HG02938 (cell line): ENCODE results near the gene MCM7.

Experiments
- ATAC-seq: cut with Tn5 transposase; IDR thresholded peaks from one replicate; pipeline ENCODE4 v1.9.1; 2021; ENCODE audit warnings: mild to moderate bottlenecking, moderate library complexity; ENCODE audit not compliant: unreplicated experiment

The MCM7 gene

DNA sequence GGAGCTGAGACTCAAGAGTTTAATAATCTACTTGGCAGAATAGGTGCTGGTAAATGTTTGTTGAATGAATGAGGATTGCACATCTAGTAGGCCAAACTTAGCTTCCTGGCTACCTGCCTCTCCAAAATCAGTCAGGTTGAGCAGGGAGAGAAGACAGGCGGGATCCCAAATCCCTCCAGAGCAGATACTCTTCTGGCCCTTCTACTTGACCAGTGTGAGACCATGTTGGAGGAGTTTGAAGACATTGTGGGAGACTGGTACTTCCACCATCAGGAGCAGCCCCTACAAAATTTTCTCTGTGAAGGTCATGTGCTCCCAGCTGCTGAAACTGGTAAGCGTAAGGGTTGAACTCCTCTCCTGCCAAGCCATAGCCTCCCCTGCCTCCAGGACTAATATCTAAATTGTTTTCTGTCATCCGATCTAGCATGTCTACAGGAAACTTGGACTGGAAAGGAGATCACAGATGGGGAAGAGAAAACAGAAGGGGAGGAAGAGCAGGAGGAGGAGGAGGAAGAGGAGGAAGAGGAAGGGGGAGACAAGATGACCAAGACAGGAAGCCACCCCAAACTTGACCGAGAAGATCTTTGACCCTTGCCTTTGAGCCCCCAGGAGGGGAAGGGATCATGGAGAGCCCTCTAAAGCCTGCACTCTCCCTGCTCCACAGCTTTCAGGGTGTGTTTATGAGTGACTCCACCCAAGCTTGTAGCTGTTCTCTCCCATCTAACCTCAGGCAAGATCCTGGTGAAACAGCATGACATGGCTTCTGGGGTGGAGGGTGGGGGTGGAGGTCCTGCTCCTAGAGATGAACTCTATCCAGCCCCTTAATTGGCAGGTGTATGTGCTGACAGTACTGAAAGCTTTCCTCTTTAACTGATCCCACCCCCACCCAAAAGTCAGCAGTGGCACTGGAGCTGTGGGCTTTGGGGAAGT lies 23.4 kb upstream of the MCM7 start:
- ATAC-seq, result no peak

GRCh38 chr7:100122568-100122967 lies 21.4 kb upstream of the MCM7 start:
- no peak for ATAC-seq

GRCh38 chr7:100122067-100122466 lies 20.9 kb upstream of the MCM7 start:
- no peak for ATAC-seq

GRCh38 chr7:100120733-100121036 lies 19.5 kb upstream of the MCM7 start:
- no peak for ATAC-seq

DNA sequence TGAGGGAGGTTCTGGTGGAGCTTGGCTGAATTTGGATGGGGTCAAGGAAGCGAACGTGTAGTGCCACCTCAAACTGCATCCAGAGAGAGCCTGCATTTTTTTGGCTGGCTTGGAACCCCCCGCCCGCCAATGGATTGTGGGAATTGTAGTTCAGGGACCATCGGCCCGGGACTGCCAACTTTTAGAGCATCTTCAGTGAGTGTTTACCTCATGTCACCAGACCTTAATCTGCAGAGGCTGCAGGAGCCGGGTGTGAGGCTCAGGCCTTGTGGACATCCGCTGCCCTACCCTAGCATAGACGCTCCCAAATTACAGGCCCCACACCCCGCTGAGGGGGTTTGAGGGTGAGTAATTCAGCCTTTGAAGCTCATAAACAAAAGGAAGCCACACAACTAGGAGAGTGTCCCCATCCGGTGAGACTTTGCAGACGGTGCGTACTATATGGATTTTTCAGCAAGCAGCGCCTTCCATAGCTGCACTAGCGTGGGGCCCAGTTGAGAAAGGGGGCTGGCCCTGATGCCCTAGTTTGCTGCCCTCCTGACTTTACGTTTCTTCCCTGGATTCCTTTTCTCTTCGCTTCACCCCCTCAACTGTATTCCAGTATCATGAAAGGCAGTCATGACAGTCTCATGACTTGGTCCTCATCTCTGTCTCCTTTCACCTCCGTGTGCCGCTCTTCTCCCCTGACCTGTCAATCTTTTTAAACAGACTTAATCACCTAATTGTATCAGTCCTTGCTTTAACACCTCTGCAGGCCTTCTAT lies 19.0 kb upstream of the MCM7 start:
- peak; percentile 32 for ATAC-seq

GRCh38 chr7:100119072-100119969 lies 18.1 kb upstream of the MCM7 start, which contains the start of the genes CNPY4 and TAF6:
TSS of gene CNPY4 (plus strand) at chr7:100119634. CDS start at chr7:100119745, 111 bp downstream.
TSS of gene TAF6 (minus strand) at chr7:100119358. CDS start at chr7:100114209, 5,149 bp downstream.
- peak; percentile 67 for ATAC-seq

GRCh38 chr7:100118388-100119071 lies 17.3 kb upstream of the MCM7 start:
- no peak for ATAC-seq

DNA sequence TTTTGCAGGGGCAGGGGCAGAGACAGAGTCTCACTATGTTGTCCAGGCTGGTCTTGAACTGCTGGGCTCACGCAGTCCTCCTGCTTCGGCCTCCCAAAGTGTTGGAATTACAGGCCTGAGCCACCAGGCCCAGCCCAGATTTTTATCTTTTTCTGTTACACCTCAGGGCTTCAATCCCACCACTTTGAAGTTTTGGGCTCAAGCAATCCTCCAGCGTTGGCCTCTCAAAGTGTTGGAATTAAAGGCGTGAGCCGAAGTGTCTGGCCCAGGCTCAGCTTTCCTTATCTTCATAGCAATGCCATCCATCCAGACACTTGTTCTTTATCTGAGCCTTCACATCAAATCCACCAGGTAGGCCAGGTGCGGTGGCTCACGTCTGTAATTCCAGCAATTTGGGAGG lies 13.8 kb upstream of the MCM7 start:
- no peak for ATAC-seq

DNA sequence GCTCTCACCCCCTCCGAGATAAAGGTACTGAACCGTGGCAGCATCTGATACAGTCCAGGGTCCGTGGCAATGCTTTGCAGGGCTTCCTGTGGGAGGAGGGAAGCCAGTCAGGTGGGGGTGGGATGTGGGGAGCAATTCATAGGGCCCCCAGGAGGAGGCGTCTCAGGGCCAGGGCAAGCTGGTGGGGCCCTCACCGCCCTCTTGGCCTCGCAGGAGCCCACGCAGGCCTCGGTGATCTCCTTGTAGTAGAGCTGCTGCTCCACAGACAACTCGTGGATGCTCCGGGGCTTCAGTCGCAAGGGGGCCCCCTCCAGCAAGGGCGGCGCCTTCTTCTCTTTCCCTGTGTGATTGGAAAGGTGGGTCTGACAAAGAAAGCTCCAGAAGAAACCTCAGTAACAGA lies 10.7 kb upstream of the MCM7 start:
- ATAC-seq, result no peak

- ATAC-seq, result no peak
Observed at GRCh38 chr7:100111156-100111555, 10.0 kb upstream of the MCM7 start.

DNA sequence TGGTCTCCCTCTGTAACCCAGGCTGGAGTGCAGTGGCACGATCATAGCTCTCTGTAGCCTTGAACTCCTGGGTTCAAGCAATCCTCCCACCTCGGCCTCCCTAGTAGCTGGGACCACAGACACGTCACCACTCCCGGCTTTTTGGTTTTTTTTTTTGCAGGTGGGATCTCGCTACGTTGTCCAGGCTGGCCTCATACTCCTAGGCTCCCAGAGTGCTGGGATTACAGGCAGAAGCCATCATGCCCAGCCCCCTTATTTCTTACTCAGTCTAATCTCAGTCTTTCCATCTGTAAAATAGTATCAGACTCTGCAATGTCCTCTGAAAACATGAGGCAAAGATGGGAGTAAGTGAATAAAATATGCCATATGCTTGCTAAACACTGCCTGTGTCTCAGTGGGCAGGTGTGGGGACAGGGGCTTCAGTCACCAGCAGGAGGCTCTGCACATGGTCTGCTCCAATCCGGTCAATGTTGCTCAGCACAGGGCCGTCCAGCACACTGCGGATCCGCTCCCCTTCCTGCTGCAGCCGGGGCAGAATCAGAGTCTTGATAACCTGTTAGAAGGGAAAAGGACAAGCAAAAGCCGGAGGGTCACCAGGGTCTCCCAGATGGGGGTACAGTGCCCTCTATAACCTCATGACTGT lies 8.4 kb upstream of the MCM7 start:
- ATAC-seq, result no peak

DNA sequence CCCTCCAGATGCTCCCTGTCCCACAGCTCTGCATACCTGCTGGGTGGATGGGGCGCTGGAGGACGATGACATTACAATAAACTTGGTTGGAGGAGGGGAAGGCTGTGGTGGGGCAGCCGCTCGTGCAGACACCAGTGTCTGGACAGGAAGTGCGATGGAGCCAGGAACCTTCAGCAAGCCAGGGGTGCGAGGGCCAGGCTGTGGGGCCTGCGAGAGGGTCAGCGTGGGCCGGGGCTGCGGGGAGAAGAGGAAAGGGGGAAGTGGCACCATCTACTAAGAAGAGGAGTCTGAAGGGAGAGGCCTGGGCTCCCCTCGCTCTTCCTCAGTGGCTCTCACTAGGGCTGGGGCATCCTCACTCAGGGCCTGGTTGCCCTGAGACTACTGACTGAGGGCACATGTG lies 6.7 kb upstream of the MCM7 start:
- no peak for ATAC-seq

GRCh38 chr7:100107125-100107737 lies 6.0 kb upstream of the MCM7 start:
- no peak for ATAC-seq

DNA sequence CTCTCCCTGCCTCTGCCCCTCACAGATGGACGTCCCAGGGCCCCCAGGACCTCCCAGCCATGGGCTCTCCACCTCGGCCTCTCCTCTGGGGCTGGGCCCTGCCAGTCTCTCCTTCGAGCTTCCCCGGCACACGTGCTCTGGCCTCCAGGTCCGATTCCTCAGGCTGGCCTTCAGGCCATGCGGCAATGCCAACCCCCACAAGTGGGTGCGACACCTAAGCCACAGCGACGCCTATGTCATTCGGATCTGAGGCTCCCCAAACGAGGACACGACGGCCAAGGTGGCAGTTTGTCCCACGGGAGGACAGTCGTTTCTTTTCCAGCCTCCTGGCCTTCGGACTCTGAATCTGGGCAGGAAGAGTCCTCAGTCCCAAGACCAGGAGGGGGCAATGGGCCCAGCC lies 5.4 kb upstream of the MCM7 start:
- no peak for ATAC-seq

GRCh38 chr7:100105534-100105933 lies 4.3 kb upstream of the MCM7 start:
- ATAC-seq, result no peak

DNA sequence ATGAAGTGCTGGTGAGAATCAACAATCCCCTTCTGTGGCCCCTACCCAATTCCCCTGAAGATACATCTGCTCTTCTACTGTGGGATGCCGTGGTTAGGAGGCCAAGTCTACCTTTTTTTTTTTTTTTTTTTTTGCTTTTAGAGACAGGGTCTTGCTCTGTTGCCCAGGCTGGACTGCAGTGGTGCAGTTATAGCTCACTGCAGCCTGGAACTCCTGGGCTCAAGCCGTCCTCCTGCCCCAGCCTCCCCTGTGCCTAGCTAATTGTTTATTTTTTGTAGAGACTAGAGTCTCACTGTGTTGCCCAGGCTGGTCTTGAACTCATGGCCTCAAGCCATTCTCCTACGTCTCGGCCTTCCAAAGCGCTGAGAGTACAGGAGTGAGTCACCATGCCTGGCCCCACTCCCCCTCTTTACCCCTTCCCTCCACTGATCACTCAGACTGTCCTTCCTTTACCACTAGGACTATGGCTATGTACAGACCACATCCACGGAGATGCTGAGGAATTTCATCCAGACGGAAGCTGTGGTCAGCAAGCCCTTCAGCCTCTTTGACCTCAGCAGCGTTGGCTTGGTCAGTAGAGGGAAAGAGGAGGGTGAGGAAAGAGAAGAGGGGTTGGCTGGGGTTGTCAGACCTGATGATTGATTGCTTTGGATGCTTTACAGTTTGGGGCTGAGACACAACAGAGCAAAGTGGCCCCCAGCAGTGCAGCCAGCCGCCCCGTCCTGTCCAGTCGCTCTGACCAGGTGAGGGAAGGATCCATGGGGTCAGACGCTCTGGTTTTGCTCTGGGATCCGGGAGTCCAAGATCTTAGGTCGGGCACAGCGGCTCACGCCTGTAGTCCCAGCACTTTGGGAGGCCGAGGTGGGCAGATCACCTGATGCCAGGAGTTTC lies 2.0 kb upstream of the MCM7 start:
- no peak for ATAC-seq

- peak; percentile 47 for ATAC-seq
Observed at GRCh38 chr7:100100420-100101015, 679 bp downstream of the MCM7 start.

DNA sequence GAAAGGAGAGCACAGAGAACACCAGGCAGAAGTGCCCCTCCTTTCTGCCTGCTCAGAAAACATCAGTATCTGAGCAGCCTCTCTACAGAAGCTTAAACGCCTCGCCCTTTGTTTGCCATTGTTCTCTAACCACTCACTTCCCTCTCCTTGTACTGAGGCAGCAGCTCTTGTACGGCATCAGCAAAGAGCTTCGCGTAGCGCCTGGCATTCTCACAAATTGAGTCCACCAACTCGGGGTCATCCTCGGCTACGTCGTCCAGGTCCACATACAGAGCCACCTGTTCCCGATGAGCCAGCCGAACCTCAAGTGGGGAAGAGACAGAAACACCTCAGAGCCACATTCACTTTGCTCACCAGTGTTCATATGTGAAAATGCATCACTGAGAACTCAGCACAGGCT lies 1.7 kb downstream of the MCM7 start:
- no peak for ATAC-seq
